GM10266 (cell line): ENCODE measurements around the gene SLC9A9.

Experiments used
- DNase-seq: peaks from one replicate; pipeline ENCODE4 v3.0.0; 2012; ENCODE audit errors: extremely low spot score
- CTCF ChIP-seq: IDR thresholded peaks from 2 replicates; pipeline ENCODE4 v1.5.1; 2012; ENCODE audit warnings: mild to moderate bottlenecking, low read depth; ENCODE audit not compliant: control insufficient read depth, insufficient read depth; ENCODE audit errors: missing control alignments

Gene SLC9A9

GRCh38 chr3:143412084-143412483 lies 436.2 kb downstream of the SLC9A9 start:
- no peak for DNase-seq

GRCh38 chr3:143410259-143410658 lies 438.0 kb downstream of the SLC9A9 start:
- no peak for TF ChIP-seq CTCF
- no peak for DNase-seq

More at GRCh38 chr3:143412084-143412483, 436.2 kb downstream of the SLC9A9 start:
- TF ChIP-seq CTCF, result no peak

GRCh38 chr3:143408771-143409170 lies 439.5 kb downstream of the SLC9A9 start:
- DNase-seq, result no peak
- no peak for TF ChIP-seq CTCF

- no peak for DNase-seq
- no peak for TF ChIP-seq CTCF
Observed at GRCh38 chr3:143402602-143403001, 445.7 kb downstream of the SLC9A9 start.

GRCh38 chr3:143396790-143397189 lies 451.5 kb downstream of the SLC9A9 start:
- TF ChIP-seq CTCF, result no peak
- no peak for DNase-seq

GRCh38 chr3:143389388-143389787 lies 458.9 kb downstream of the SLC9A9 start:
- TF ChIP-seq CTCF, result no peak
- DNase-seq, result peak; percentile 10

GRCh38 chr3:143387425-143387824 lies 460.8 kb downstream of the SLC9A9 start:
- no peak for TF ChIP-seq CTCF
- DNase-seq, result no peak
